Hepatocyte (in vitro differentiated cells): ENCODE measurements around the gene KIRREL3.

Experiments used
- EZH2 ChIP-seq: fragments of 200-600 bp; sonication (generic); IDR thresholded peaks from 2 replicates; pipeline ENCODE4 v1.6.1; 2016; ENCODE audit warnings: antibody characterized with exemption, mild to moderate bottlenecking, borderline replicate concordance
- TF ChIP-seq, protein P1 (sequence below): fragments of 200-600 bp; sonication (generic); IDR thresholded peaks from 2 replicates; pipeline ENCODE4 v1.5.1; 2016; ENCODE audit warnings: antibody characterized with exemption, mild to moderate bottlenecking; ENCODE audit not compliant: poor library complexity

- TF ChIP-seq, protein P1, sequence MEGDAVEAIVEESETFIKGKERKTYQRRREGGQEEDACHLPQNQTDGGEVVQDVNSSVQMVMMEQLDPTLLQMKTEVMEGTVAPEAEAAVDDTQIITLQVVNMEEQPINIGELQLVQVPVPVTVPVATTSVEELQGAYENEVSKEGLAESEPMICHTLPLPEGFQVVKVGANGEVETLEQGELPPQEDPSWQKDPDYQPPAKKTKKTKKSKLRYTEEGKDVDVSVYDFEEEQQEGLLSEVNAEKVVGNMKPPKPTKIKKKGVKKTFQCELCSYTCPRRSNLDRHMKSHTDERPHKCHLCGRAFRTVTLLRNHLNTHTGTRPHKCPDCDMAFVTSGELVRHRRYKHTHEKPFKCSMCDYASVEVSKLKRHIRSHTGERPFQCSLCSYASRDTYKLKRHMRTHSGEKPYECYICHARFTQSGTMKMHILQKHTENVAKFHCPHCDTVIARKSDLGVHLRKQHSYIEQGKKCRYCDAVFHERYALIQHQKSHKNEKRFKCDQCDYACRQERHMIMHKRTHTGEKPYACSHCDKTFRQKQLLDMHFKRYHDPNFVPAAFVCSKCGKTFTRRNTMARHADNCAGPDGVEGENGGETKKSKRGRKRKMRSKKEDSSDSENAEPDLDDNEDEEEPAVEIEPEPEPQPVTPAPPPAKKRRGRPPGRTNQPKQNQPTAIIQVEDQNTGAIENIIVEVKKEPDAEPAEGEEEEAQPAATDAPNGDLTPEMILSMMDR, result no peak
- TF ChIP-seq EZH2, result no peak
These were observed 194.7 kb downstream of the KIRREL3 start for GRCh38 chr11:126805870-126806269.
